HFFc6 (cell line): Measurements from ENCODE around the gene SPDYE1. TPM values are rescaled to one million over a fixed set of nuclear protein-coding genes. Genes with fewer than 3 reads are reported as not detected.
"Not testable (repeated sequence)": the region's sequence is repeated elsewhere in the genome, so short reads cannot be mapped to it uniquely, and the experiment has no call there.

Source experiments
- DNase-seq: peaks from one replicate; pipeline ENCODE4 v3.0.0-alpha.2; 2018
- H3K27ac Mint-ChIP-seq: 2 replicates; pipeline ENCODE4 v1.8.0; 2020; ENCODE audit warnings: mild to moderate bottlenecking, mixed read lengths
- H3K27me3 Mint-ChIP-seq: 2 replicates; pipeline ENCODE4 v1.8.0; 2021; ENCODE audit warnings: mild to moderate bottlenecking, moderate library complexity, mixed read lengths; ENCODE audit not compliant: insufficient read depth
- H3K36me3 Mint-ChIP-seq: 2 replicates; pipeline ENCODE4 v1.8.0; 2021; ENCODE audit warnings: low read depth, mixed read lengths
- H3K4me1 Mint-ChIP-seq: 2 replicates; pipeline ENCODE4 v1.8.0; 2020; ENCODE audit warnings: low read depth, mixed read lengths
- H3K4me3 Mint-ChIP-seq: 2 replicates; pipeline ENCODE4 v1.8.0; 2020; ENCODE audit warnings: mild to moderate bottlenecking, moderate library complexity, mixed read lengths
- H3K9me3 Mint-ChIP-seq: 2 replicates; pipeline ENCODE4 v1.8.0; 2020; ENCODE audit warnings: mild to moderate bottlenecking, mixed read lengths
- total RNA-seq, 6 experiments: library from RNA; stranded (reverse); fragmentation: NEBNext Ultra II Directional; extraction: Animal tissue kit (Norgen Biotek cat#: 25700); gene quantifications; 2 replicates in 1 of 6; 3 replicates in 5 of 6; pipeline ENCODE4 v1.2.3, GENCODE V29; 2021
- TF ChIP-seq, protein P1 (sequence below): fragments of 200-600 bp; sonication (generic); IDR thresholded peaks from 2 replicates; pipeline ENCODE4 v1.5.0; 2021; ENCODE audit warnings: antibody characterized with exemption, mild to moderate bottlenecking

The SPDYE1 gene
- total RNA-seq, 6 experiments from 2014 or later, result not detected

DNA sequence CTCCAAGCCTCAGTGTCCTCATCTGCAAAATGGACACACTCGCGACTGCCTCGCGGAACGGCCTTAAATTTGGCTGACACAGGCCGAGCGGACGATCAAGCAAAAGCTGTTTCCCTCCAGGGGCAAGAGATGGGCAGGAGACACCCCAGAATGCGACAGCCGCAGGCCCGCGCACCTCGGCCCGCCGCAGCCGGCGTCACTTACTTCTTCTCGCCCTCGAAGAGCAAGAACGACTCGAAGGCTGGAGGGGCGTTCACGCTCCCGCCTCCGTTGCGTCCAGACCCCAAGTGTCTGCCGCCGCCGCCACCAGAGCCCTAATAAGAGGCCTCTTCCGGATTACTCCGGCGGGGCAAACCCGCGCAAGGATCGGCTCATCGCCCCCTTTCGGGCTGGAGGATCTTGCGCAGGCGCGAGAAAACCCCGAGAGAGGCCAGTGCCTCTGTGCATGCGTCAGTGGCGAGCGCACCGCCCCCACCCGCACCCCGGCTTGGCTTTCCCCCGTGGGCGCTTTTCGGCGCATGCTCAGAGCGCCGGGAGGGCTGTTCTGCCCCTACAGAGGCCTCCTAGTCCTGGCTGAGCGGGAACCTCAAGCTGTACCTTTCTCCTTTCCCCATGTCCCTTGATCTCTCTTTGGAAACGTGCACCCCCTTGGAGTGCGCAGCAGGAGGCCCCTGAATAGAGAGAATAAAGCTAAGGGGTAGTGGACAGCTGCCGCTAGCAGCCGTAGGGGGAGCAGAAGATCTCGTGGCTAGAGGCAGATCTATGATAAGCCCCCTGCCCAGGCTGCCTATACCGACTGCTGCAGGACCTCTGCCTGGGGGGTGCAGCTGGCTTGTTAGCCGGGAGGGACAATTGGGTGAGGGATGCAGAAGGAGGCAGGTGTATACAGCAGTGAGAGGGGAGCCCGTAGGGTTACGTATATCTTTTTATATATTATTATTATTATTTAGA is 21.4 kb downstream of the SPDYE1 start:
- peak overlapping the region; percentile 92 for H3K4me3 Mint-ChIP-seq
- not testable (repeated sequence) for H3K4me1 Mint-ChIP-seq, H3K36me3 Mint-ChIP-seq, H3K27me3 Mint-ChIP-seq, H3K9me3 Mint-ChIP-seq
- peak overlapping the region; percentile 81 for H3K27ac Mint-ChIP-seq
- peak; percentile 97 for DNase-seq
- TF ChIP-seq, protein P1, sequence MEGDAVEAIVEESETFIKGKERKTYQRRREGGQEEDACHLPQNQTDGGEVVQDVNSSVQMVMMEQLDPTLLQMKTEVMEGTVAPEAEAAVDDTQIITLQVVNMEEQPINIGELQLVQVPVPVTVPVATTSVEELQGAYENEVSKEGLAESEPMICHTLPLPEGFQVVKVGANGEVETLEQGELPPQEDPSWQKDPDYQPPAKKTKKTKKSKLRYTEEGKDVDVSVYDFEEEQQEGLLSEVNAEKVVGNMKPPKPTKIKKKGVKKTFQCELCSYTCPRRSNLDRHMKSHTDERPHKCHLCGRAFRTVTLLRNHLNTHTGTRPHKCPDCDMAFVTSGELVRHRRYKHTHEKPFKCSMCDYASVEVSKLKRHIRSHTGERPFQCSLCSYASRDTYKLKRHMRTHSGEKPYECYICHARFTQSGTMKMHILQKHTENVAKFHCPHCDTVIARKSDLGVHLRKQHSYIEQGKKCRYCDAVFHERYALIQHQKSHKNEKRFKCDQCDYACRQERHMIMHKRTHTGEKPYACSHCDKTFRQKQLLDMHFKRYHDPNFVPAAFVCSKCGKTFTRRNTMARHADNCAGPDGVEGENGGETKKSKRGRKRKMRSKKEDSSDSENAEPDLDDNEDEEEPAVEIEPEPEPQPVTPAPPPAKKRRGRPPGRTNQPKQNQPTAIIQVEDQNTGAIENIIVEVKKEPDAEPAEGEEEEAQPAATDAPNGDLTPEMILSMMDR, result peak; percentile 67

DNA sequence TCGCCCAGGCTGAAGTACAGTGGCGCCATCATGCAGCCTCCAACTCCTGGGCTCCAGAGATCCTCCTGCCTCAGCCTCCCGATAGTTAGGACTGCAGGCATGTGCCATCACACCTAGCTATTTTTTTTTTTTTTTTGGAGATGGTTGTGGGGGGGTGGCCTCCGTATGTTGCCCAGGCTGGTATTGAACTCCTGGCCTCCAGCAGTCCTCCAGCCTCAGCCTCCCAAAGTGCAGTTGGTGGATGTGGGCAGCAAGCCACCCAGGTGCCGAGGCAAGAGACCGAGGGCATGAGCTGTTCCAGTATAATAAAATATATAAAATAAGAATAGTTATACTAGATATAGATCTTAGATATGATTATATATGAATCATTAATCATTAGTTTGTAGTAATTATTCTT is 22.1 kb downstream of the SPDYE1 start:
- not testable (repeated sequence) for H3K27ac Mint-ChIP-seq, H3K36me3 Mint-ChIP-seq, H3K4me3 Mint-ChIP-seq, H3K27me3 Mint-ChIP-seq, DNase-seq, H3K9me3 Mint-ChIP-seq, H3K4me1 Mint-ChIP-seq

DNA sequence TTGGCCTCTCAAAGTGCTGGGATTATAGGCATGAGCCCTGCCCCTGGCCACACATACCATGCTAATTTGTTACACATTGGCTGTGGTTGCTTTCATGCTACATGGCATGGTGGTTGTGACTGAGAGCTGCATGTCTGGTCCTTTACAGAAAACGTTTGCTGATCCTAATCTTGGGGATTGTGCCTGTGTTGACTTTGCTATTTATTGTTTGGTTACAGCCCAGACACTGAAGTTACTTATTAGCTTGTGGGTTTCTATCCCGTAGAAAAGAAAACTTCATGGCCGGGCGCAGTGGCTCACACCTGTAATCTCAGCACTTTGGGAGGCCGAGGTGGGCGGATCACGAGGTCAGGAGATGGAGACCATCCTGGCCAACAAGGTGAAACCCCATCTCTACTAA is 24.4 kb downstream of the SPDYE1 start:
- not testable (repeated sequence) for H3K4me1 Mint-ChIP-seq, H3K4me3 Mint-ChIP-seq, H3K27ac Mint-ChIP-seq, H3K9me3 Mint-ChIP-seq, H3K27me3 Mint-ChIP-seq, DNase-seq, H3K36me3 Mint-ChIP-seq

GRCh38 chr7:44022796-44023467 is 25.2 kb downstream of the SPDYE1 start:
- H3K27me3 Mint-ChIP-seq, DNase-seq, H3K4me1 Mint-ChIP-seq, H3K4me3 Mint-ChIP-seq, H3K27ac Mint-ChIP-seq, H3K9me3 Mint-ChIP-seq, H3K36me3 Mint-ChIP-seq: not testable (repeated sequence)

DNA sequence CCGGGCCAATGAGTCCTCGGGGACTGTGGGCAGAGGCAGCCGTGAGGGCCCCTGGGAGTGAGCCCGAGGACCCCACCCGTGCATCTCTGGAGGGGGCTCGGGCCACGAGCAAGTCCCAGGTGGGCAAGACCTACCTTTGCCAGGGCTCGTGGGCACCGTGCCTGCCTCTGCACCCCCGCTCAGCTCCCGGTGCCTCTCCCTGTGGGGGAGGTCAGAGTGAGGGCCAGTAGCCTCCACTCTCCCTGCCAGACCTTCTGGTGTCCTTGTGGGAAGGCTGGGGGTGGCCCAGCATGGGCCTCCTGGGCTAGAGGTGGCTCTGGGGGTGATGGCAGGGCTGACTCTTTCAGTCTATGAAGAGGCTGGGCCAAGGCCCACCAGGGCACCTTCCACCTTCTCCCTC is 31.7 kb downstream of the SPDYE1 start:
- not testable (repeated sequence) for H3K9me3 Mint-ChIP-seq, H3K27ac Mint-ChIP-seq, H3K4me1 Mint-ChIP-seq, DNase-seq, H3K36me3 Mint-ChIP-seq, H3K4me3 Mint-ChIP-seq, H3K27me3 Mint-ChIP-seq

DNA sequence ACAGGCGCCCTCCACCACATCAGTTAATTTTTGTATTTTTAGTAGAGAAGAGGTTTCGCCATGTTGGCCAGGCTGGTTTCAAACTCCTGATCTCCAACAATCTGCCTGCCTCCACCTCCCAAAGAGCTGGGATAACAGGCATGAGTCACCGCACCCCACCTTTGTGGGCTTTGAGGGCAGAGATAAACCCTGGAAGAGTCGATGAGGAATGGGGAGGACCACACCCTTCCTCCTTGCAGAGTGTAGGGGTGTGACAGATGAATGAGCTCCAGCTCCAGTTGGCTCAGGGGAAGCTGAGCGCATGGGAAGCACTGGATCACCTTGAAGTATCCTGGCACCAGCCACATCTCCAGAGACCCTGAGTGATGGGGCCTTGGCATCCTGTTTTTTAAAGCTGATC is 32.3 kb downstream of the SPDYE1 start:
- not testable (repeated sequence) for H3K36me3 Mint-ChIP-seq, H3K27ac Mint-ChIP-seq, H3K9me3 Mint-ChIP-seq, DNase-seq, H3K27me3 Mint-ChIP-seq, H3K4me3 Mint-ChIP-seq, H3K4me1 Mint-ChIP-seq

- H3K9me3 Mint-ChIP-seq, H3K27ac Mint-ChIP-seq, H3K4me3 Mint-ChIP-seq, H3K4me1 Mint-ChIP-seq, H3K27me3 Mint-ChIP-seq, DNase-seq, H3K36me3 Mint-ChIP-seq: not testable (repeated sequence)
Measured at GRCh38 chr7:44031319-44031718, 33.6 kb downstream of the SPDYE1 start.

- not testable (repeated sequence) for H3K4me3 Mint-ChIP-seq, H3K4me1 Mint-ChIP-seq, H3K9me3 Mint-ChIP-seq, H3K27me3 Mint-ChIP-seq, DNase-seq, H3K36me3 Mint-ChIP-seq, H3K27ac Mint-ChIP-seq
Measured at GRCh38 chr7:44032031-44032430, 34.3 kb downstream of the SPDYE1 start.

- H3K4me3 Mint-ChIP-seq, H3K27me3 Mint-ChIP-seq, DNase-seq, H3K9me3 Mint-ChIP-seq, H3K4me1 Mint-ChIP-seq, H3K27ac Mint-ChIP-seq, H3K36me3 Mint-ChIP-seq: not testable (repeated sequence)
Measured at GRCh38 chr7:44033971-44034844, 36.5 kb downstream of the SPDYE1 start.

DNA sequence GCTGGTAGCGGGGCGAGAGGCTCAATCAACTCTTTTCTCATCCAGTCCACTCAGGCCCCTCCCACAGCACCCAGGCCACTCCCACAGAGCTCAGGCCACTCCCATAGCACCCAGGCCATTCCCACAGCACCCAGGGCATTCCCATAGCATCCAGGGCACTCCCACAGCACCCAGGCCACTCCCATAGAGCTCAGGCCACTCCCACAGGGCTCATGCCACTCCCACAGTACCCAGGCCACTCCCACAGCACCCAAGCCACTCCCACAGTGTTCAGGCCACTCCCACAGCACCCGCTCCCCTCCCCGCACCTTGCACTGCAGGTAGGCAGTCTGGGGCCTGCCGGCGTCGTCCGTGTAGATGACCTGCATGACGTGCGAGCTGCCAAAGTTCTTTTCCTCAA is 38.7 kb downstream of the SPDYE1 start:
- not testable (repeated sequence) for H3K9me3 Mint-ChIP-seq, H3K27me3 Mint-ChIP-seq, H3K36me3 Mint-ChIP-seq, H3K4me1 Mint-ChIP-seq, H3K4me3 Mint-ChIP-seq, H3K27ac Mint-ChIP-seq
- peak; percentile 17 for DNase-seq

GRCh38 chr7:44037951-44038350 is 40.3 kb downstream of the SPDYE1 start:
- H3K4me1 Mint-ChIP-seq, DNase-seq, H3K36me3 Mint-ChIP-seq, H3K4me3 Mint-ChIP-seq, H3K27me3 Mint-ChIP-seq, H3K27ac Mint-ChIP-seq, H3K9me3 Mint-ChIP-seq: not testable (repeated sequence)

- not testable (repeated sequence) for H3K4me1 Mint-ChIP-seq, H3K36me3 Mint-ChIP-seq, H3K9me3 Mint-ChIP-seq, H3K27me3 Mint-ChIP-seq, H3K4me3 Mint-ChIP-seq, H3K27ac Mint-ChIP-seq, DNase-seq
Measured at GRCh38 chr7:44038553-44038952, 40.9 kb downstream of the SPDYE1 start.
